Activated B cell treated with CpG ODN at 0.5 μM for 24 hours (primary cell): ENCODE data around the gene BRD3. TPM values are rescaled to one million over a fixed set of nuclear protein-coding genes. Genes with fewer than 3 reads are reported as not detected.

Experiments used
- ATAC-seq: fragments of 200-7000 bp; cut with Tn5 transposase; one replicate; pipeline ENCODE4 v1.10.0; 2021; ENCODE audit warnings: low read depth, mild to moderate bottlenecking, moderate library complexity
- CTCF ChIA-PET: fragments of 350-600 bp; sonication (Branson Sonifier 250); formaldehyde crosslinking; loops from one replicate; lab custom pipeline; 2021; ENCODE audit warnings: antibody characterized with exemption; lab: Charles Lee
- POLR2A ChIA-PET: fragments of 350-600 bp; sonication (Branson Sonifier 250); formaldehyde crosslinking; loops from one replicate; lab custom pipeline; 2021; ENCODE audit warnings: antibody characterized with exemption; lab: Charles Lee
- DNase-seq: peaks from one replicate; pipeline ENCODE4 v3.0.0; 2022
- H3K27ac Mint-ChIP-seq: one replicate; pipeline ENCODE4 v1.8.0; 2020; ENCODE audit warnings: mixed read lengths
- H3K27me3 Mint-ChIP-seq: one replicate; pipeline ENCODE4 v1.8.0; 2021; ENCODE audit warnings: mixed read lengths
- H3K36me3 Mint-ChIP-seq: one replicate; pipeline ENCODE4 v1.8.0; 2021; ENCODE audit warnings: low read depth, mixed read lengths
- H3K4me1 Mint-ChIP-seq: one replicate; pipeline ENCODE4 v1.8.0; 2021; ENCODE audit warnings: mixed read lengths
- H3K4me3 Mint-ChIP-seq: one replicate; pipeline ENCODE4 v1.8.0; 2020; ENCODE audit warnings: mild to moderate bottlenecking, mixed read lengths
- H3K9me3 Mint-ChIP-seq: one replicate; pipeline ENCODE4 v1.8.0; 2020; ENCODE audit warnings: mixed read lengths
- CTCF ChIP-seq: fragments of 200-600 bp; IDR thresholded peaks from one replicate; pipeline ENCODE4 v1.8.0; 2022; ENCODE audit warnings: antibody characterized with exemption, mild to moderate bottlenecking
- intact Hi-C: fragments of 100-400 bp; cut with micrococcal nuclease; formaldehyde crosslinking; loops from one replicate; pipeline ENCODE4 v1.15.1; 2024
- total RNA-seq: library from RNA; stranded (reverse); gene quantifications from 2 replicates; pipeline ENCODE4 v1.2.3, GENCODE V29; 2022

Gene BRD3
- total RNA-seq, 1 donor from 2014 or later = 18.3 TPM

- ATAC-seq (no peak), DNase-seq (no peak)
- peaks cover 3% of the 10 kb centered on the region for H3K9me3 Mint-ChIP-seq
- peak overlapping the region; percentile 59 for H3K27ac Mint-ChIP-seq
- peaks cover 78% of the 10 kb centered on the region for H3K36me3 Mint-ChIP-seq
- H3K4me1 Mint-ChIP-seq = no peaks in the 10 kb centered on the region
- H3K27me3 Mint-ChIP-seq = no peaks in the 10 kb centered on the region
- intact Hi-C loops = no loop called here
- ChIA-PET CTCF (no interaction called here), POLR2A (no interaction called here)
- H3K4me3 Mint-ChIP-seq = no peak overlapping the region
- TF ChIP-seq CTCF = no peak
Observed at GRCh38 chr9:134035041-134036039, 32.5 kb downstream of the BRD3 start.

- POLR2A ChIA-PET = no interaction called here
- Mint-ChIP-seq H3K27me3 (no peaks in the 10 kb centered on the region), H3K27ac (no peak overlapping the region), H3K4me3 (no peak overlapping the region), H3K36me3 (peaks cover 69% of the 10 kb centered on the region), H3K4me1 (no peaks in the 10 kb centered on the region), H3K9me3 (peaks cover 3% of the 10 kb centered on the region)
- intact Hi-C loops = no loop called here
- CTCF ChIA-PET = no interaction called here
- TF ChIP-seq CTCF = no peak
- DNase-seq (no peak), ATAC-seq (no peak)
Observed at GRCh38 chr9:134034215-134035040, 33.4 kb downstream of the BRD3 start.

GRCh38 chr9:134033516-134034214, 34.2 kb downstream of the BRD3 start:
- DNase-seq (no peak), ATAC-seq (no peak)
- Mint-ChIP-seq H3K27ac (no peak overlapping the region), H3K4me3 (no peak overlapping the region), H3K36me3 (peaks cover 65% of the 10 kb centered on the region), H3K9me3 (no peaks in the 10 kb centered on the region), H3K4me1 (no peaks in the 10 kb centered on the region), H3K27me3 (no peaks in the 10 kb centered on the region)
- POLR2A ChIA-PET = no interaction called here
- intact Hi-C loops = no loop called here
- no peak for TF ChIP-seq CTCF
- CTCF ChIA-PET = no interaction called here

- no peak for ATAC-seq
- H3K4me3 Mint-ChIP-seq = no peak overlapping the region
- POLR2A ChIA-PET = no interaction called here
- TF ChIP-seq CTCF = no peak
- CTCF ChIA-PET = no interaction called here
- H3K36me3 Mint-ChIP-seq = peaks cover 62% of the 10 kb centered on the region
- intact Hi-C loops = no loop called here
- no peak overlapping the region for H3K27ac Mint-ChIP-seq
- H3K9me3 Mint-ChIP-seq = no peaks in the 10 kb centered on the region
- no peaks in the 10 kb centered on the region for H3K27me3 Mint-ChIP-seq
- no peak for DNase-seq
- H3K4me1 Mint-ChIP-seq = peaks cover 2% of the 10 kb centered on the region
Observed at GRCh38 chr9:134032456-134033222, 35.2 kb downstream of the BRD3 start.
